SK-N-MC (cell line): ENCODE data around the gene DHX36.

Experiments
- EZH2 ChIP-seq: fragments of 200-600 bp; sonication (generic); IDR thresholded peaks from one replicate; pipeline ENCODE4 v1.6.1; 2017; ENCODE audit warnings: antibody characterized with exemption
- POLR2AphosphoS5 ChIP-seq: IDR thresholded peaks from 2 replicates; pipeline ENCODE4 v1.6.1; 2012; ENCODE audit warnings: mild to moderate bottlenecking, low read depth, low read length, borderline replicate concordance

DNA sequence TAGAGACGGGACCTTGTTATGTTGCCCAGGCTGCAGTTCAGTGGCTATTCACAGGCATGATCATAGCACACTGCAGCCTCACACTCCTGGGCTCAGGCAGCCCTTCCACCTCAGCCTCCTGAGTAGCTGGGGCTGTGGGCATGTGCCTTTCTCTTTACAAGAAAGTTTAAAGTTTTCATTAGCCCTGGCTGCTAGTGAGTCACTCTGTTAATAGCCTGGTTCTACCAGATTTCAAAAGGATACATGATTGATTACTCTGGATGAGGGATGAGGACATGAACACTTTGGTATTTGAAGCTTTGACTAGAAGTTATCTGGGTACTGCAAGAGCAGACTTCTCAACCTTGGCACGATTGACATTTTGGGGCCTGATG lies 95.1 kb downstream of the DHX36 start:
- no peak for TF ChIP-seq EZH2
- no peak for TF ChIP-seq POLR2AphosphoS5
